Liver (tissue), 3 donors: ENCODE data around the gene ATXN7L3.

Experiments
- EGR1 ChIP-seq, 2 donors: IDR thresholded peaks; 2 replicates each; pipeline ENCODE4 v1.6.1; 2016 to 2018; ENCODE audit warnings: antibody characterized with exemption in 2 of 2, low read depth in 2 of 2
- FOXA2 ChIP-seq: IDR thresholded peaks from 2 replicates; pipeline ENCODE4 v1.6.1; 2016; ENCODE audit warnings: antibody characterized with exemption
- GABPA ChIP-seq, 2 donors: IDR thresholded peaks in 1 of 2; conservative IDR thresholded peaks in 1 of 2; 2 replicates each; pipeline ENCODE4 v1.6.1; 2016; ENCODE audit warnings: antibody characterized with exemption in 2 of 2, mild to moderate bottlenecking in 1 of 2, moderate library complexity in 1 of 2
- JUND ChIP-seq, 2 donors: IDR thresholded peaks; 2 replicates each; pipeline ENCODE4 v1.6.1; 2016; ENCODE audit warnings: antibody characterized with exemption in 2 of 2
- NR2F2 ChIP-seq: IDR thresholded peaks from 2 replicates; pipeline ENCODE4 v1.6.1; 2016; ENCODE audit warnings: antibody characterized with exemption
- RAD21 ChIP-seq, 2 donors: IDR thresholded peaks; 2 replicates each; pipeline ENCODE4 v1.6.1; 2016; ENCODE audit warnings: antibody characterized with exemption in 2 of 2, mild to moderate bottlenecking in 2 of 2
- REST ChIP-seq: IDR thresholded peaks from 2 replicates; pipeline ENCODE4 v1.6.1; 2016; ENCODE audit warnings: antibody characterized with exemption, mild to moderate bottlenecking
- SP1 ChIP-seq: IDR thresholded peaks from 2 replicates; pipeline ENCODE4 v1.6.1; 2018; ENCODE audit warnings: antibody characterized with exemption, mild to moderate bottlenecking
- TAF1 ChIP-seq: conservative IDR thresholded peaks from 2 replicates; pipeline ENCODE4 v1.6.1; 2016; ENCODE audit warnings: antibody characterized with exemption, mild to moderate bottlenecking
- YY1 ChIP-seq: IDR thresholded peaks from 2 replicates; pipeline ENCODE4 v1.6.1; 2016; ENCODE audit warnings: antibody characterized with exemption, mild to moderate bottlenecking
- TF ChIP-seq, protein P1 (sequence below): fragments of 150-350 bp; IDR thresholded peaks from 2 replicates; pipeline ENCODE4 v1.5.1; 2017; ENCODE audit warnings: improper control_type of control experiment, low read depth, low read length; ENCODE audit not compliant: missing input control
- TF ChIP-seq, protein P2 (sequence below): IDR thresholded peaks from 2 replicates; pipeline ENCODE4 v1.6.1; 2016; ENCODE audit warnings: antibody characterized with exemption
- TF ChIP-seq, protein P3 (sequence below): IDR thresholded peaks from 2 replicates; pipeline ENCODE4 v1.6.1; 2016; ENCODE audit warnings: antibody characterized with exemption
- TF ChIP-seq, protein P4 (sequence below): IDR thresholded peaks from 2 replicates; pipeline ENCODE4 v1.6.1; 2016; ENCODE audit warnings: antibody characterized with exemption
- donor health status: healthy.
- donor health status: healthy.

- TF ChIP-seq, protein P1, sequence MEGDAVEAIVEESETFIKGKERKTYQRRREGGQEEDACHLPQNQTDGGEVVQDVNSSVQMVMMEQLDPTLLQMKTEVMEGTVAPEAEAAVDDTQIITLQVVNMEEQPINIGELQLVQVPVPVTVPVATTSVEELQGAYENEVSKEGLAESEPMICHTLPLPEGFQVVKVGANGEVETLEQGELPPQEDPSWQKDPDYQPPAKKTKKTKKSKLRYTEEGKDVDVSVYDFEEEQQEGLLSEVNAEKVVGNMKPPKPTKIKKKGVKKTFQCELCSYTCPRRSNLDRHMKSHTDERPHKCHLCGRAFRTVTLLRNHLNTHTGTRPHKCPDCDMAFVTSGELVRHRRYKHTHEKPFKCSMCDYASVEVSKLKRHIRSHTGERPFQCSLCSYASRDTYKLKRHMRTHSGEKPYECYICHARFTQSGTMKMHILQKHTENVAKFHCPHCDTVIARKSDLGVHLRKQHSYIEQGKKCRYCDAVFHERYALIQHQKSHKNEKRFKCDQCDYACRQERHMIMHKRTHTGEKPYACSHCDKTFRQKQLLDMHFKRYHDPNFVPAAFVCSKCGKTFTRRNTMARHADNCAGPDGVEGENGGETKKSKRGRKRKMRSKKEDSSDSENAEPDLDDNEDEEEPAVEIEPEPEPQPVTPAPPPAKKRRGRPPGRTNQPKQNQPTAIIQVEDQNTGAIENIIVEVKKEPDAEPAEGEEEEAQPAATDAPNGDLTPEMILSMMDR = no peak
- no peak for TF ChIP-seq YY1
- TF ChIP-seq REST = no peak
- no peak for TF ChIP-seq NR2F2
- TF ChIP-seq FOXA2 = no peak
- TF ChIP-seq, protein P2, sequence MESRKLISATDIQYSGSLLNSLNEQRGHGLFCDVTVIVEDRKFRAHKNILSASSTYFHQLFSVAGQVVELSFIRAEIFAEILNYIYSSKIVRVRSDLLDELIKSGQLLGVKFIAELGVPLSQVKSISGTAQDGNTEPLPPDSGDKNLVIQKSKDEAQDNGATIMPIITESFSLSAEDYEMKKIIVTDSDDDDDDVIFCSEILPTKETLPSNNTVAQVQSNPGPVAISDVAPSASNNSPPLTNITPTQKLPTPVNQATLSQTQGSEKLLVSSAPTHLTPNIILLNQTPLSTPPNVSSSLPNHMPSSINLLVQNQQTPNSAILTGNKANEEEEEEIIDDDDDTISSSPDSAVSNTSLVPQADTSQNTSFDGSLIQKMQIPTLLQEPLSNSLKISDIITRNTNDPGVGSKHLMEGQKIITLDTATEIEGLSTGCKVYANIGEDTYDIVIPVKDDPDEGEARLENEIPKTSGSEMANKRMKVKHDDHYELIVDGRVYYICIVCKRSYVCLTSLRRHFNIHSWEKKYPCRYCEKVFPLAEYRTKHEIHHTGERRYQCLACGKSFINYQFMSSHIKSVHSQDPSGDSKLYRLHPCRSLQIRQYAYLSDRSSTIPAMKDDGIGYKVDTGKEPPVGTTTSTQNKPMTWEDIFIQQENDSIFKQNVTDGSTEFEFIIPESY = no peak
- no peak for TF ChIP-seq SP1
- TF ChIP-seq RAD21 (IDR thresholded peaks at IDR 0.05) = no peak
- TF ChIP-seq, protein P3, sequence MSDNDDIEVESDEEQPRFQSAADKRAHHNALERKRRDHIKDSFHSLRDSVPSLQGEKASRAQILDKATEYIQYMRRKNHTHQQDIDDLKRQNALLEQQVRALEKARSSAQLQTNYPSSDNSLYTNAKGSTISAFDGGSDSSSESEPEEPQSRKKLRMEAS = no peak
- no peak for TF ChIP-seq EGR1 (IDR thresholded peaks at IDR 0.05; ENCODE audit: low read depth in 2 of 2)
- TF ChIP-seq TAF1 = no peak
- TF ChIP-seq, protein P4, sequence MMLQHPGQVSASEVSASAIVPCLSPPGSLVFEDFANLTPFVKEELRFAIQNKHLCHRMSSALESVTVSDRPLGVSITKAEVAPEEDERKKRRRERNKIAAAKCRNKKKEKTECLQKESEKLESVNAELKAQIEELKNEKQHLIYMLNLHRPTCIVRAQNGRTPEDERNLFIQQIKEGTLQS = no peak
- no peak for TF ChIP-seq GABPA (IDR thresholded peaks at IDR 0.05 in 1 of 2, conservative IDR thresholded peaks at IDR 0.05 in 1 of 2)
- no peak for TF ChIP-seq JUND (IDR thresholded peaks at IDR 0.05)
Observed at GRCh38 chr17:44209786-44210341, 10.2 kb upstream of the ATXN7L3 start.
